KG1 (cell line): ENCODE data around the gene DNAJB9.

Experiments used
- DNase-seq: peaks from one replicate; lab custom pipeline; 2025; lab: John Stamatoyannopoulos, UW

Gene DNAJB9

DNA sequence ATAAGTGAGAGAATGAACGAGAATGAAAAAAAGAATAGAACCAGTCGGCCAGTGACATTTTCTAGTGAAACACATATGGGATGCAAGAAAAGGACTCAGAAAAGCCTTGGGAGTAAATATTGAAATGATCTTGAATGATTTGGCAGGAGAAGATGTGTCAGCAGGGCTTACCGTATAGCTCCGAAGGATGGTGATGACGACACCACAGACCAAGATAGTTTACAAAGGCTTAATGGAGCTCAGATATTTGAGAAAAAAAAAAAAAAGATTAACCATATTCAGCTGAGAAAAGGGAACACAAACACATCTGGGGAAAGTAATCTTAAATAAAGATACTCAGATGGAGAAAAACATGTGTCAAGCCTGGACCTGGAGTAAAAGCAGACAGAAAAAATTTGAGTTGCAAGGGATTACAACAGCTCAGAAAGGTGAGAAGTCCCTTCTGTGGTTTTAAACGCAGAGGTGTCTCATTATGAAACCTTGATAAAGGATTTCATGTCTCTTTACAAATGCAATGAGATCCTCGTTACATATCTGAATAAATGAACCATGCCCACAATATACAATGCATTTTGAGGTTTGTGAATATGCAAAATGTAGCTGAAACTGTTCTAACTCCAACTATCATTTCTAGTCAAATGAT, 36.0 kb downstream of the DNAJB9 start:
- no peak for DNase-seq

DNA sequence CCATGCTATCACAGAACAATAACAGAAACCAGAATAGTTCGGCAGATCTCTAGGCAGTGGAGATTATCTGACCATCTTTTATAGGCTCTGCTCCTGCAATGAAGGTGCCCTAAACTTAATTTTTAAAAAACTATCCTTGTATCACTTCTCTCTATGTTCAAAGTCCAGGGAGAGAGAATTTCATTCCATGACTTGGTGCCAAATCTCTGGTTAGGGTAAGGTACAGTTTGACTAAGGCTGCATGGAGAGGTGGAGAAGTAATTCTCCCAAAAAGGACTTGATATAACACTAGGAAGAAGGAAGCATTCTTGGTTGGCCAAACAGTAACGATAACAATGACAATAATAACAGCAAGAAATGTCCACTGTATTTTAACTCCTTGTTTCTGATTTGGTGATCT, 40.0 kb downstream of the DNAJB9 start:
- no peak for DNase-seq

DNA sequence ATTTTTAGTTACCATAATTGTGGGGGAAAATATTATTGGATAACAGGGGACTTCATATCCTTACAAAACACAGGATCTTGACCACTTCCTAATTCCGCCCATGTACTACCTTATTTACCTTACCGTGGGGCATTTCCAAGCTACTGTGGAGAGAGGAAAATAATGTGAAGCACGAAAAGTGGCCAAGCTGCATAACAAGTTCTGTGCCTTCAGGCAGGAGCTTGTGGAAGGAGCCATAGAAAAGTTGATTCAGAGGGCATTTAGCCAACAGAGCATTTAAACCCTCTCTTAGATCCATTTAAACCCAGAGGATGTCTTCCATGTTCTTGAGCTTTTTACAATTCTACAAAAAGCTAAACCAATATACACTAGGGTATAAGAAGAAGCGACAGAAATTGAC, 41.6 kb downstream of the DNAJB9 start:
- DNase-seq = no peak

DNA sequence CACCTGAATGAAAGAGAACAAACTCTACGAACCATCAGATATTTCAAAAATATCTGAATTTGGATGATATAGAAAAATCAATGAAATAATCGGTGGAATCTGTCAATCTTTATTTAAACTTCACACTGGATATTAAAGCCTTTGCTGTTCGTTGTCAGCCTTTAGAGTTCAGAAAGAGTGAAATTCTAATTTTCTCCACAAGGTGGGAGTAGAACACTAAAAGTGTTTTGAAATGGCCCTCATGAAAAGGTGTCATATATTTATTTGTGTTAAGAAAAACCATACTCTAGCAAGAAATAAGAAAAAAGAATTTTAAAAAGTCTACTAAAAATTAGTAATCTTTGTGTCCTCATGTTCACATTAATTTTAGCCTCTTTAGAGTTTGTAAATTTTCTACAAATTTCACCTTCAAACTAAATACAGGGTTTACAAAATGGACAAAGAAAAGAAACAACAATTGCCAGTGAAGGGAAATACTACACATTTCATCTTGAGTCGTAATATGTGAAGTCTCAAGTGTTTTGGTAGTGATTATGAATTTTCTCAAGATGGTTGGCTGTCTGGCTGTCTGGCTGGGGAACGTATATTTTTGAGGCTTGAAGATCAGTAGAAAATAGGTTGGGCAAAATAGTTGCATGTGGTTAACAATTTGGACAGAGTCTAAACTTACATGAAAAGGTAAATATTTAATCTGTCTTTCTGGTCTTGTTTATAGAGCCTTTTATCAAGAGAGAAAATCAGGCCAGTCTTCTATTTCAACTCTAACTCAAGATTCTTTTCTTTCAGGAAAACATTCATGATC, 43.7 kb downstream of the DNAJB9 start:
- peak; percentile 25 for DNase-seq

DNA sequence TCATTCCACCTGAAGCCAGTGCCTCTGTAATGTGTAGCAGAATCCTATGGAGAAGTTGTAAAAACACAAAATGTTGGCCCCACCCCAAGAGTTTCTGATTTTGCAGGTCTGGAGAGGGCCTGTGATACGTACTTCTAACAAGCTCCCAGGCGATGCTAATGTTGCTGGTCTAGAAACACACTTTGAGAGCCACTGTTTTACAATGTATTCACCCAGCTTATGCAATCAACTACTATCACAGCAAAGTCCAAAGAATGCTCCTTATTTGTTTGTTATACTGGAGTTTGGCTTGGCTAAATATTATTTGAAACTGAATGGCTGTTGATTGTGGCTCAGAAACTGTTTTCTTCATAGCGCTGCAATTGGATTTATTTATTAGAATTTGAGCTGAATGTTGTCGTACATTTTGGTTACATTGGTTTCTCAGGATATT, 44.3 kb downstream of the DNAJB9 start:
- no peak for DNase-seq

DNA sequence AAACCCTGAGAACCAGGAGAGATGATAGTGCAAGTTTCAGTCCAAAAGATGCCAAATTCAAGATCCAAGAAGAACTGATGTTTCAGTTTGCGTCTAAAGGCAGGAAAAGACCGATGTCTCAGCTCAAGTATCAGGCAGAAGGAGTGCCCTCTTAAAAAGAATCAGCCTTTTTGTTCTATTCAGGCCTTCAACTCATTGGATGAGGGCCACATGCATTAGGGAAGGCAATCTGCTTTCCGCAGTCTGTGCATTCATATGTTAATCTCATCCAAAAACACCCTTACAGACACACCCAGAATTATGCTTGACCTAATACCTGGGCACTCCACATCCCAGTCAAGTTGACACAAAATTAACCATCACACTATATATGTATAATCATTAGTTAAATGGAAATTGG, 45.2 kb downstream of the DNAJB9 start:
- DNase-seq = no peak

DNA sequence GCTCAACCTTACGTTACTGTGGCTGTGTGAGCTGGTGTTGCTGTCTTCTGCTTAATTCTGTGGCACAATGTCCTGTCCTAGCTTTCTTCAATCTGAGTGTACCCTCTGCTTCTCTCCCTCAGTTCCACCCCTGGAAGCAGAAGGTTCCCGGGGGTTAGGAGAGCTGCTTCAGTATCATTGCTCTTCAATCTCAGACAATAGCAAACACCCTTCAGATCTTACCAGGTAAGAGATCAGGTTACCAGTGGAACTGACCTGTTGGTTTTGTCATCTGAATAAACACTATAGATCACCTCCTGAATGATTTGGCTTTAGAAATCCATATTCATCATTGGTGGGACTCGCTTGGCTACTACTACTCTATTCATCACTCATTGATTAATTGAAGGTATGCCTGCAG, 48.4 kb downstream of the DNAJB9 start:
- DNase-seq = no peak

DNA sequence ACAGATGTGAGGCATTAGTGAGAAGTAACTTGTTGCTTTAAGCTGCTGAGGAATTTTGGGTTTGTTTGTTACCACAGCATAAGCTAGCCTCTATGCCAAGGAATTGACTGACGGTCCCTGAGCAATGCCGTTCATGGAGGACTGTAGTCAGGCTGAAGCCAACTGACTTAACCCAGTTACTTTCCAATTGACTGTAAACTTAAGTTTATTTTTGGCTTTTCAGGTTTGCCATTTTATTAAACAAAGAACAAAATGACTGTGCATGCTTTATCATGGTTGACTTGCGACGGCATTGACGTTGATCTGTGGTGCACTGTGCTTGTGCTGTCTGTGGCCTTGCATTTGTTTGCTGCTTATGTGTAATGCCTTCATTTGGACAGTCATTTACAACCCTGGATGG, 53.5 kb downstream of the DNAJB9 start:
- DNase-seq = no peak
